ENCODE measurements around the gene FAM89B.

The FAM89B gene

DNA sequence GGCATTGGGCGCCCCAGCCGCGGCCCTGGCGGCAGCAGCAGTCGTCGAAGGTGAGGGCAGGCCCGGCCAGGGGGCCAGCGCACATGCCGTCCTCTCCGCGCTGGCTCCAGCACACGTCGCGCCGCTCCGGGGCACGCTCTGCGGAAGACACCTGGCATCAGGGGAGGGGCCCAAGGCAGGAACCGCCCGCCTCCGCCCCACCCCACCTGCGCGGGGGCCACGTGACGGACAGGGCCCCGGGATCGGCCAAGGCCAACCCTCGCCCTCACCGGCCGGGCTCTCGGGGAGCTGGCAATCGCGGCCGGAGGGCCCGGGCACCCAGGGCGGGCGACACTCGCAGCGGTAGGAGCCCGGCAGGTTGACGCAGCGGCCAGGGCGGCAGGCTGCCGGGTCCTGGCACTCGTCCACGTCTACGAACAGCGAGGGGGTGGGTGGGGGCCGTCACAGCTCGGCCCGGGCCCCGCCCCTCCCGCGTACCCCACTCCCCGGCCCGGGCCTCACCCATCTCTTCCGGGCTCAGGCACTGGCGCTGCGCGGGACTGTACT is 32.5 kb upstream of the FAM89B start:
- Histone ChIP-seq H2AK5ac (ENCODE audit: low read depth, low read length) (peak overlapping the region; percentile 88), H3K36me3 (replicated peaks in 1 of 2; ENCODE audit: control insufficient read depth in 2 of 2, insufficient read depth in 2 of 2, low read length in 2 of 2) (peaks cover 24 to 50% of the 10 kb centered on the region in 2 donors), H2BK120ac (ENCODE audit: low read depth, low read length) (peak overlapping the region; percentile 18), H3K14ac (ENCODE audit: low read length) (peak overlapping the region; percentile 71), H3K4me1 (ENCODE audit: control insufficient read depth in 2 of 2, insufficient read depth in 1 of 2, low read depth in 1 of 2, low read length in 2 of 2) (peaks cover 0 to 10% of the 10 kb centered on the region in 2 donors), H2BK15ac (ENCODE audit: low read length) (peak overlapping the region; percentile 92), H3K9me3 (replicated peaks in 1 of 2; ENCODE audit: control insufficient read depth in 2 of 2, insufficient read depth in 1 of 2, low read depth in 1 of 2, low read length in 2 of 2) (no peaks in the 10 kb centered on the region), H3K27me3 (ENCODE audit: control insufficient read depth in 3 of 3, insufficient read depth in 3 of 3, low read depth in 1 of 3, low read length in 3 of 3) (peaks cover 0 to 45% (median 13%) of the 10 kb centered on the region in 3 experiments), H3K27ac (replicated peaks; ENCODE audit: low read length) (no peak overlapping the region), H2BK12ac (ENCODE audit: low read length) (peak overlapping the region; percentile 58), H2BK5ac (ENCODE audit: low read length) (no peak overlapping the region), H3K23ac (ENCODE audit: low read depth, low read length, poor library complexity) (peak overlapping the region; percentile 94), H2AFZ (ENCODE audit: low read length) (no peak overlapping the region), H4K8ac (ENCODE audit: low read depth, low read length) (no peak overlapping the region), H3K9ac (ENCODE audit: low read depth, low read length, poor library complexity) (peak overlapping the region; percentile 83), H4K91ac (ENCODE audit: low read depth, low read length, poor library complexity) (no peak overlapping the region), H3K4ac (ENCODE audit: low read length) (no peak overlapping the region), H3K4me3 (ENCODE audit: low read length in 2 of 2) (peak overlapping the region in 1 of 2 donors; percentile 82), H3K18ac (ENCODE audit: low read length) (peak overlapping the region; percentile 89), H3K4me2 (ENCODE audit: insufficient read depth, low read length, poor library complexity, severe bottlenecking) (peak overlapping the region; percentile 95), H3K79me1 (ENCODE audit: low read depth, low read length) (peaks cover 5% of the 10 kb centered on the region)
- no CpG with 5 or more reads among the region's 60 CpGs for WGBS, 2 donors (ENCODE audit: extremely low coverage in 2 of 2, insufficient read length in 2 of 2, insufficient replicate concordance in 1 of 2)
- no peak for DNase-seq (ENCODE audit: low spot score)

DNA sequence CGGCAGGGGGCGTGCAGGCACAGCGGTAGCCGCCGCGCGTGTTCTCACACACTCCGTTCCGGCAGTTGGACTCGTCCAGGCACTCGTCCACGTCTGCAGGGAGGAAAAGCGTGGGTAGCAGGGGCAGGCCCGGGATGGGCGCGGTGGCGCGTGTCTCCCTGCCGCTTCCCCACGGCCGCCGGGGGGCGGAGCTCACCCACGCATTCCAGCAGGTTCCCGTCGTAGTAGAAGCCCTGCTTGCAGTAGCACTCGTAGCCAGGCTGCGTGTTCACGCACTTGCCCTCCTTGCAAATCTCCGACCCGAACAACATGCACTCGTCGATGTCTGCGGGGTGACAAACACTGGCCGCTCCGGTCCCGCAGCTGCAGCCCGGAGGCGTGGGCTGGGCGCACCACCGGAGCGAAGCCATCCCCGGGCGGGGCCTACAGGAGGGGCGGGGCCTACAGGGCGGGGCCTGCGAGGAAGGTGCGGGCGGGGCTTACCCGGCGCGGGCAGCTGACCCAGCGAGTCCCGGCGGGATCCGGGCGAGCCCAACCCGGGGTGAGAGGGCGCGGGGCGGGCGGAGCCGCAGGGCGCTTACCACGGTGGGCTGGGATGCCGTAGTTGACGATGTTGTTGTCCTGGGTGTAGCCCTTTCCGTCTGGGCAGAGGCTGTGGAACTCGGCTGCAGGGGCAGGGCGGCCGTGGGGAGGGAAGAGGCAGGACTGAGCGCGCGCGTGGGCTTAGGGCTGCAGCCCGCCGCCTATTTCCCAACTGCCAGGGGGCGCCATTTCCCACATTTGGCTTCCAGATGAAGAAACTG is 31.8 kb upstream of the FAM89B start:
- Histone ChIP-seq H2BK15ac (ENCODE audit: low read length) (peak overlapping the region; percentile 6), H3K27me3 (ENCODE audit: control insufficient read depth in 3 of 3, insufficient read depth in 3 of 3, low read depth in 1 of 3, low read length in 3 of 3) (peaks cover 0 to 52% (median 13%) of the 10 kb centered on the region in 3 experiments), H3K9ac (ENCODE audit: low read depth, low read length, poor library complexity) (peak overlapping the region; percentile 83), H3K79me1 (ENCODE audit: low read depth, low read length) (peaks cover 5% of the 10 kb centered on the region), H3K4me3 (ENCODE audit: low read length in 2 of 2) (peak overlapping the region in 1 of 2 donors; percentile 82), H3K27ac (replicated peaks; ENCODE audit: low read length) (no peak overlapping the region), H3K18ac (ENCODE audit: low read length) (peak overlapping the region; percentile 98), H2AK5ac (ENCODE audit: low read depth, low read length) (peak overlapping the region; percentile 88), H2BK12ac (ENCODE audit: low read length) (no peak overlapping the region), H4K8ac (ENCODE audit: low read depth, low read length) (no peak overlapping the region), H2AFZ (ENCODE audit: low read length) (no peak overlapping the region), H3K4me1 (ENCODE audit: control insufficient read depth in 2 of 2, insufficient read depth in 1 of 2, low read depth in 1 of 2, low read length in 2 of 2) (peaks cover 0 to 10% of the 10 kb centered on the region in 2 donors), H3K23ac (ENCODE audit: low read depth, low read length, poor library complexity) (peak overlapping the region; percentile 94), H3K9me3 (replicated peaks in 1 of 2; ENCODE audit: control insufficient read depth in 2 of 2, insufficient read depth in 1 of 2, low read depth in 1 of 2, low read length in 2 of 2) (no peaks in the 10 kb centered on the region), H2BK120ac (ENCODE audit: low read depth, low read length) (peak overlapping the region; percentile 88), H3K14ac (ENCODE audit: low read length) (peak overlapping the region; percentile 89), H4K91ac (ENCODE audit: low read depth, low read length, poor library complexity) (no peak overlapping the region), H3K36me3 (replicated peaks in 1 of 2; ENCODE audit: control insufficient read depth in 2 of 2, insufficient read depth in 2 of 2, low read length in 2 of 2) (peaks cover 19 to 44% of the 10 kb centered on the region in 2 donors), H2BK5ac (ENCODE audit: low read length) (no peak overlapping the region), H3K4ac (ENCODE audit: low read length) (no peak overlapping the region), H3K4me2 (ENCODE audit: insufficient read depth, low read length, poor library complexity, severe bottlenecking) (peak overlapping the region; percentile 95)
- DNase-seq (ENCODE audit: low spot score) = peak; percentile 84
- WGBS, 2 donors (ENCODE audit: extremely low coverage in 2 of 2, insufficient read length in 2 of 2, insufficient replicate concordance in 1 of 2) = no CpG with 5 or more reads among the region's 78 CpGs

DNA sequence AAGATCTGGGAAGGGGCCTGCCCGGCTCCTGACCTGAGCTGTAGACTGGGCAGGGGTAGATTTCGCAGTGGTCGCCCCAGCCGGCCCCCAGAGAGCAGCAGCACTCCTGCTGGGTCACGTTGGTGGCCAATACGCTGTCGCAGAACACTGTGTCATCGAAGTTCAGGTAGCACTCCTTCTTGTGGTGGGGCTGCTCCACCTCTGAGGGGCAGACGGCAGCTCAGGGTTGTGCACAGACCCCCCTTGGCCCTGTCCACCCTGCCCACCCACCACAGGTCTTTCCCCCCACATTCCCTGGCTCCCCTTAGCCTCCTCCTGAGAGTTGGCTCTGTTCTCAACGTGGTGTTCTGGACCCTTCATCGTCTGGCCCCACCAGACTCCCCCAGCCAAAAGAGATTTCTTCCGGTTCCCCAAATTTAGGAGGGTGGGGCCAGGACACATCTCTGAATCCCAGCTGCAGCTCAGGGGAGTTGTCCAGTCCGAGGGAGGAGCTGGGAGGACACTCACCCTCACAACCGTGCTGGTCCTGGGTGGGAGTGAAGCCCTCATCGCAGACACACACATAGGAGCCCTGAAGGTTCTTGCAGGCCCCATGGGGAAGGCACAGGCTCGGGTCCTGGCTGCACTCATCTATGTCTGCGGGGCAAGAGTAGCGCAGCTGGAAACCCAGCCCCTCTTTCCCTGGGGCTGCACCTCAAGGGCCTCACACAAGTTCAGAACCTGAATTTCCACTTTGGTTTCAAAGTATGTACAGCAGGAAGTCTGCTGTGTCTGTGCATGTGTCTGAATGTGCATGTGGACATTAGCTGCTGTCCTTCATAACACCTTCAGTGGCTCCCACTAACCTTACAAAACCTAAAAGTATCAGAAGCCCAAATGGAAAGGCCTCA is 31.0 kb upstream of the FAM89B start:
- Histone ChIP-seq H2BK5ac (ENCODE audit: low read length) (no peak overlapping the region), H3K23ac (ENCODE audit: low read depth, low read length, poor library complexity) (peak overlapping the region; percentile 94), H3K4ac (ENCODE audit: low read length) (no peak overlapping the region), H4K8ac (ENCODE audit: low read depth, low read length) (no peak overlapping the region), H3K4me3 (ENCODE audit: low read length in 2 of 2) (no peak overlapping the region), H2BK15ac (ENCODE audit: low read length) (peak overlapping the region; percentile 18), H3K36me3 (replicated peaks in 1 of 2; ENCODE audit: control insufficient read depth in 2 of 2, insufficient read depth in 2 of 2, low read length in 2 of 2) (peaks cover 10 to 35% of the 10 kb centered on the region in 2 donors), H2BK120ac (ENCODE audit: low read depth, low read length) (peak overlapping the region; percentile 88), H2AK5ac (ENCODE audit: low read depth, low read length) (peak overlapping the region; percentile 39), H3K9me3 (replicated peaks in 1 of 2; ENCODE audit: control insufficient read depth in 2 of 2, insufficient read depth in 1 of 2, low read depth in 1 of 2, low read length in 2 of 2) (no peaks in the 10 kb centered on the region), H2AFZ (ENCODE audit: low read length) (no peak overlapping the region), H3K79me1 (ENCODE audit: low read depth, low read length) (peaks cover 5% of the 10 kb centered on the region), H3K18ac (ENCODE audit: low read length) (peak overlapping the region; percentile 83), H3K9ac (ENCODE audit: low read depth, low read length, poor library complexity) (peak overlapping the region; percentile 14), H2BK12ac (ENCODE audit: low read length) (no peak overlapping the region), H3K4me2 (ENCODE audit: insufficient read depth, low read length, poor library complexity, severe bottlenecking) (peak overlapping the region; percentile 95), H3K4me1 (ENCODE audit: control insufficient read depth in 2 of 2, insufficient read depth in 1 of 2, low read depth in 1 of 2, low read length in 2 of 2) (peaks cover 0 to 13% of the 10 kb centered on the region in 2 donors), H4K91ac (ENCODE audit: low read depth, low read length, poor library complexity) (no peak overlapping the region), H3K14ac (ENCODE audit: low read length) (no peak overlapping the region), H3K27ac (replicated peaks; ENCODE audit: low read length) (no peak overlapping the region), H3K27me3 (ENCODE audit: control insufficient read depth in 3 of 3, insufficient read depth in 3 of 3, low read depth in 1 of 3, low read length in 3 of 3) (peaks cover 0 to 60% (median 13%) of the 10 kb centered on the region in 3 experiments)
- WGBS, 2 donors (ENCODE audit: extremely low coverage in 2 of 2, insufficient read length in 2 of 2, insufficient replicate concordance in 1 of 2) = no CpG with 5 or more reads among the region's 18 CpGs
- no peak for DNase-seq (ENCODE audit: low spot score)
